GM23338 (cell line): ENCODE results near the gene SPEF1. TPM values are rescaled to one million over a fixed set of nuclear protein-coding genes. Genes with fewer than 3 reads are reported as not detected.

Experiments used
- ATAC-seq: fragments of 200-7000 bp; cut with Tn5 transposase; 3 replicates; pipeline ENCODE4 v1.9.1; 2020
- DNase-seq: peaks from one replicate; pipeline ENCODE4 v3.0.0-alpha.2; 2015; ENCODE audit warnings: low spot score
- H2AFZ ChIP-seq: fragments of 200-600 bp; sonication (generic); 2 replicates; pipeline ENCODE4 v1.8.0; 2016; ENCODE audit warnings: antibody characterized with exemption, mild to moderate bottlenecking, moderate library complexity
- H3F3A ChIP-seq: fragments of 200-600 bp; sonication (generic); replicated peaks from 2 replicates; pipeline ENCODE4 v1.8.0; 2017; ENCODE audit warnings: antibody characterized with exemption, mixed run types, low read depth
- H3K27ac ChIP-seq: fragments of 200-600 bp; sonication (generic); 2 replicates; pipeline ENCODE4 v1.6.1; 2016; ENCODE audit warnings: low read depth
- H3K27me3 ChIP-seq: fragments of 200-600 bp; sonication (generic); 2 replicates; pipeline ENCODE4 v1.8.0; 2016; ENCODE audit warnings: mild to moderate bottlenecking, mixed run types, moderate library complexity; ENCODE audit not compliant: insufficient read depth
- H3K36me3 ChIP-seq: fragments of 200-600 bp; sonication (generic); 2 replicates; pipeline ENCODE4 v1.8.0; 2016; ENCODE audit warnings: mild to moderate bottlenecking; ENCODE audit not compliant: insufficient read depth
- H3K4me1 ChIP-seq: fragments of 200-600 bp; sonication (generic); 2 replicates; pipeline ENCODE4 v1.8.0; 2016; ENCODE audit warnings: mild to moderate bottlenecking, moderate library complexity; ENCODE audit not compliant: insufficient read depth
- H3K4me2 ChIP-seq: fragments of 200-600 bp; sonication (generic); 2 replicates; pipeline ENCODE4 v1.7.1; 2017; ENCODE audit warnings: mixed run types
- H3K4me3 ChIP-seq: fragments of 200-600 bp; sonication (generic); 2 replicates; pipeline ENCODE4 v1.6.1; 2016; ENCODE audit warnings: mixed run types
- H3K79me2 ChIP-seq: fragments of 200-600 bp; sonication (generic); replicated peaks from 2 replicates; pipeline ENCODE4 v1.8.0; 2017; ENCODE audit warnings: mild to moderate bottlenecking; ENCODE audit not compliant: insufficient read depth
- H3K9me2 ChIP-seq: fragments of 200-600 bp; sonication (generic); 2 replicates; pipeline ENCODE4 v1.8.0; 2017; ENCODE audit not compliant: insufficient read depth
- H4K20me1 ChIP-seq: fragments of 200-600 bp; sonication (generic); replicated peaks from 2 replicates; pipeline ENCODE4 v1.8.0; 2017; ENCODE audit warnings: mild to moderate bottlenecking; ENCODE audit not compliant: insufficient read depth
- H3K27ac Mint-ChIP-seq: 2 replicates; pipeline ENCODE4 v1.8.0; 2020; ENCODE audit warnings: inconsistent platforms, mild to moderate bottlenecking, moderate library complexity, mixed read lengths
- H3K27me3 Mint-ChIP-seq: 3 replicates; pipeline ENCODE4 v1.8.0; 2022; ENCODE audit warnings: low read depth, mild to moderate bottlenecking, moderate library complexity, mixed read lengths, inconsistent platforms; ENCODE audit not compliant: insufficient read depth, poor library complexity
- H3K36me3 Mint-ChIP-seq: 3 replicates; pipeline ENCODE4 v1.8.0; 2021; ENCODE audit warnings: low read depth, mild to moderate bottlenecking, inconsistent platforms, moderate library complexity, mixed read lengths
- H3K4me1 Mint-ChIP-seq: 3 replicates; pipeline ENCODE4 v1.8.0; 2020; ENCODE audit warnings: mild to moderate bottlenecking, inconsistent platforms, mixed read lengths
- H3K4me3 Mint-ChIP-seq: 3 replicates; pipeline ENCODE4 v1.8.0; 2021; ENCODE audit warnings: moderate library complexity, mild to moderate bottlenecking, inconsistent platforms, mixed read lengths
- H3K9me3 Mint-ChIP-seq: 3 replicates; pipeline ENCODE4 v1.8.0; 2020; ENCODE audit warnings: moderate library complexity, mild to moderate bottlenecking, inconsistent platforms, mixed read lengths
- CREB1 ChIP-seq: fragments of 250-450 bp; sonication (Bioruptor Pico); IDR thresholded peaks from 2 replicates; pipeline ENCODE4 v1.5.0; 2020; ENCODE audit warnings: low read depth, mild to moderate bottlenecking, moderate library complexity
- CTCF ChIP-seq, 2 experiments: fragments of 200-600 bp in 1 of 2; sonication (generic) in 1 of 2; conservative IDR thresholded peaks; 2 replicates each; pipeline versions ENCODE4 v1.5.1 to v1.6.1; 2016 to 2017; ENCODE audit warnings: antibody characterized with exemption in 2 of 2, low read depth in 2 of 2, mild to moderate bottlenecking in 2 of 2, moderate library complexity in 1 of 2
- EZH2 ChIP-seq: fragments of 200-600 bp; sonication (generic); IDR thresholded peaks from one replicate; pipeline ENCODE4 v1.8.0; 2017; ENCODE audit warnings: antibody characterized with exemption, mild to moderate bottlenecking, low read depth; ENCODE audit not compliant: unreplicated experiment
- EZH2phosphoT487 ChIP-seq: fragments of 200-600 bp; sonication (generic); IDR thresholded peaks from one replicate; pipeline ENCODE4 v1.8.1; 2018; ENCODE audit warnings: antibody characterized with exemption; ENCODE audit not compliant: unreplicated experiment
- JUNB ChIP-seq: IDR thresholded peaks from one replicate; pipeline ENCODE4 v1.6.1; 2016; ENCODE audit warnings: antibody characterized with exemption; ENCODE audit not compliant: unreplicated experiment
- NANOG ChIP-seq: IDR thresholded peaks from 2 replicates; pipeline ENCODE4 v1.6.1; 2016; ENCODE audit warnings: antibody characterized with exemption, borderline replicate concordance
- POLR2AphosphoS5 ChIP-seq: IDR thresholded peaks from 2 replicates; pipeline ENCODE4 v1.6.1; 2016; ENCODE audit warnings: antibody characterized with exemption, low read depth
- REST ChIP-seq: IDR thresholded peaks from one replicate; pipeline ENCODE4 v1.6.1; 2018; ENCODE audit warnings: antibody characterized with exemption; ENCODE audit not compliant: unreplicated experiment
- STAT1 ChIP-seq: IDR thresholded peaks from one replicate; pipeline ENCODE4 v1.6.1; 2016; ENCODE audit warnings: antibody characterized with exemption; ENCODE audit not compliant: unreplicated experiment
- ZNF462 ChIP-seq: fragments of 250-450 bp; sonication (Bioruptor Pico); IDR thresholded peaks from 2 replicates; pipeline ENCODE4 v1.5.0; 2020; ENCODE audit warnings: mild to moderate bottlenecking, moderate library complexity
- polyA plus RNA-seq: library from polyadenylated mRNA; unstranded; fragments of >200 nt; fragmentation: Nextera tagmentation; extraction: Ambion mirVana; gene quantifications from 2 replicates; pipeline ENCODE4 v1.2.1, GENCODE V29; 2016
- total RNA-seq: library from RNA; depleted of rRNA; stranded (reverse); fragments of >200 nt; shearing (Covaris generic); gene quantifications from 2 replicates; pipeline ENCODE4 v1.2.3, GENCODE V29; 2014
- TF ChIP-seq, protein P1 (sequence below): IDR thresholded peaks from 2 replicates; pipeline ENCODE4 v1.6.1; 2016; ENCODE audit warnings: antibody characterized with exemption

Gene SPEF1
- total and polyA plus RNA-seq, 2 experiments from 2014 or later: 0.68 to 0.69 TPM

GRCh38 chr20:3732327-3733118 lies 48.7 kb downstream of the SPEF1 start, which contains the start of gene HSPA12B:
Gene HSPA12B, plus strand, starts transcription at chr20:3732685. Its CDS starts 5,990 bp downstream, at chr20:3738675.
- Mint-ChIP-seq H3K27ac (no peak within 1 kb of the TSS), H3K27me3 (peaks cover 31% of the 10 kb centered on the region), H3K9me3 (no peaks in the 10 kb centered on the region; the same call in 2 of the 3 replicates), H3K4me3 (peak within 1 kb of the TSS; percentile 58), H3K4me1 (peaks cover 14% of the 10 kb centered on the region), H3K36me3 (no peaks in the 10 kb centered on the region; the same call in 2 of the 3 replicates)
- H3F3A ChIP-seq: no peaks in the 10 kb centered on the region
- H3K36me3 ChIP-seq: no peaks in the 10 kb centered on the region
- peaks cover 13% of the 10 kb centered on the region for H3K4me1 ChIP-seq
- peak; percentile 67 for ATAC-seq
- H3K79me2 ChIP-seq: no peaks in the 10 kb centered on the region
- H3K9me2 ChIP-seq: no peaks in the 10 kb centered on the region
- H3K27me3 ChIP-seq: peaks cover 30% of the 10 kb centered on the region
- no peaks in the 10 kb centered on the region for H4K20me1 ChIP-seq
- H3K4me3 ChIP-seq: peak within 1 kb of the TSS; percentile 61
- peak within 1 kb of the TSS; percentile 81 for H3K4me2 ChIP-seq
- H2AFZ ChIP-seq: peak within 1 kb of the TSS; percentile 86
- DNase-seq: peak; percentile 79
- TF ChIP-seq ZNF462 (no peak), EZH2 (no peak), POLR2AphosphoS5 (no peak; the same call in 1 of the 2 replicates), REST (no peak), STAT1 (no peak), CTCF (conservative IDR thresholded peaks at IDR 0.05; ENCODE audit: low read depth in 2 of 2) (no peak), NANOG (no peak), JUNB (no peak), CREB1 (CRISPR knock-in tag) (no peak), EZH2phosphoT487 (no peak)
- TF ChIP-seq, protein P1, sequence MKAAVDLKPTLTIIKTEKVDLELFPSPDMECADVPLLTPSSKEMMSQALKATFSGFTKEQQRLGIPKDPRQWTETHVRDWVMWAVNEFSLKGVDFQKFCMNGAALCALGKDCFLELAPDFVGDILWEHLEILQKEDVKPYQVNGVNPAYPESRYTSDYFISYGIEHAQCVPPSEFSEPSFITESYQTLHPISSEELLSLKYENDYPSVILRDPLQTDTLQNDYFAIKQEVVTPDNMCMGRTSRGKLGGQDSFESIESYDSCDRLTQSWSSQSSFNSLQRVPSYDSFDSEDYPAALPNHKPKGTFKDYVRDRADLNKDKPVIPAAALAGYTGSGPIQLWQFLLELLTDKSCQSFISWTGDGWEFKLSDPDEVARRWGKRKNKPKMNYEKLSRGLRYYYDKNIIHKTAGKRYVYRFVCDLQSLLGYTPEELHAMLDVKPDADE: no peak
- H3K27ac ChIP-seq: no peak within 1 kb of the TSS
